IMR-90 (cell line): ENCODE data around the gene CCDC18. TPM values are rescaled to one million over a fixed set of nuclear protein-coding genes. Genes with fewer than 3 reads are reported as not detected.

Experiments used
- ATAC-seq: fragments of 200-7000 bp; cut with Tn5 transposase; 2 replicates; pipeline ENCODE4 v1.9.1; 2020; ENCODE audit warnings: low read depth, mild to moderate bottlenecking, moderate library complexity
- BruUV-seq: library from RNA; stranded (reverse); fragments of 400-500 nt; replicated peaks from 2 replicates; lab custom pipeline; 2021; lab: Mats Ljungman, UMichigan
- CTCF ChIA-PET: fragments of 300-600 bp; formaldehyde crosslinking; extraction: SDS; loops from one replicate; lab custom pipeline; 2021; ENCODE audit warnings: antibody characterized with exemption; lab: Yijun Ruan, JAX
- POLR2A ChIA-PET: fragments of 300-600 bp; sonication (Branson Sonifier 250); formaldehyde crosslinking; loops from one replicate; lab custom pipeline; 2022; ENCODE audit warnings: antibody characterized with exemption; ENCODE audit not compliant: unreplicated experiment; lab: Charles Lee
- DNase-seq: peaks from one replicate; pipeline ENCODE4 v3.0.0; 2013
- H2AFZ ChIP-seq: replicated peaks from 2 replicates; pipeline ENCODE3; 2013; ENCODE audit warnings: low read length, mild to moderate bottlenecking; ENCODE audit not compliant: poor library complexity
- H2AK5ac ChIP-seq: 2 replicates; pipeline ENCODE4 v1.6.1; 2013; ENCODE audit warnings: low read depth, low read length, inconsistent platforms
- H2AK9ac ChIP-seq: replicated peaks from 2 replicates; pipeline ENCODE3; 2013; ENCODE audit warnings: mild to moderate bottlenecking, low read depth, low read length, moderate library complexity; ENCODE audit not compliant: poor library complexity
- H2BK120ac ChIP-seq: 2 replicates; pipeline ENCODE4 v1.6.1; 2013; ENCODE audit warnings: low read depth, low read length, inconsistent platforms
- H2BK15ac ChIP-seq: 3 replicates; pipeline ENCODE4 v1.6.1; 2013; ENCODE audit warnings: low read depth, low read length, inconsistent platforms
- H2BK20ac ChIP-seq: 2 replicates; pipeline ENCODE4 v1.6.1; 2013; ENCODE audit warnings: low read depth, mild to moderate bottlenecking, inconsistent platforms, low read length, moderate library complexity
- H2BK5ac ChIP-seq: 2 replicates; pipeline ENCODE4 v1.6.1; 2013; ENCODE audit warnings: mild to moderate bottlenecking, low read depth, low read length, inconsistent platforms; ENCODE audit not compliant: poor library complexity, severe bottlenecking
- H3K14ac ChIP-seq: replicated peaks from 2 replicates; pipeline ENCODE4 v1.6.1; 2013; ENCODE audit warnings: low read depth, low read length, inconsistent platforms
- H3K18ac ChIP-seq: 2 replicates; pipeline ENCODE4 v1.6.1; 2013; ENCODE audit warnings: low read depth, low read length, control low read depth
- H3K23ac ChIP-seq: 2 replicates; pipeline ENCODE4 v1.6.1; 2013; ENCODE audit warnings: low read depth, low read length, inconsistent platforms
- H3K27ac ChIP-seq: 2 replicates; pipeline ENCODE4 v1.5.1; 2013; ENCODE audit warnings: mild to moderate bottlenecking, control low read depth, low read length; ENCODE audit not compliant: insufficient read depth
- H3K27me3 ChIP-seq: 2 replicates; pipeline ENCODE4 v1.6.1; 2013; ENCODE audit warnings: low read length; ENCODE audit not compliant: control insufficient read depth, insufficient read depth
- H3K36me3 ChIP-seq: 2 replicates; pipeline ENCODE4 v1.6.1; 2013; ENCODE audit warnings: low read length, mixed read lengths; ENCODE audit not compliant: control insufficient read depth, insufficient read depth
- H3K4ac ChIP-seq: 2 replicates; pipeline ENCODE4 v1.6.1; 2013; ENCODE audit warnings: low read depth, low read length, inconsistent platforms
- H3K4me1 ChIP-seq: 2 replicates; pipeline ENCODE4 v1.6.1; 2013; ENCODE audit warnings: low read length, mixed read lengths; ENCODE audit not compliant: control insufficient read depth, insufficient read depth
- H3K4me2 ChIP-seq: 2 replicates; pipeline ENCODE4 v1.6.1; 2013; ENCODE audit warnings: low read depth, mild to moderate bottlenecking, control low read depth, low read length, moderate library complexity
- H3K4me3 ChIP-seq: 2 replicates; pipeline ENCODE4 v1.5.1; 2013; ENCODE audit warnings: low read depth, mild to moderate bottlenecking, control low read depth, low read length, moderate library complexity; ENCODE audit not compliant: insufficient read depth
- H3K56ac ChIP-seq: 2 replicates; pipeline ENCODE4 v1.6.1; 2013; ENCODE audit warnings: low read length, inconsistent platforms; ENCODE audit not compliant: insufficient read depth; ENCODE audit errors: extremely low read depth
- H3K79me1 ChIP-seq, 2 experiments: 2 replicates each; pipeline ENCODE4 v1.6.1; 2013; ENCODE audit warnings: low read length in 2 of 2, inconsistent platforms in 1 of 2, low read depth in 1 of 2
- H3K9ac ChIP-seq: 2 replicates; pipeline ENCODE4 v1.6.1; 2013; ENCODE audit warnings: low read depth, low read length, control low read depth
- H3K9me1 ChIP-seq: 2 replicates; pipeline ENCODE4 v1.6.1; 2013; ENCODE audit warnings: low read length, inconsistent platforms; ENCODE audit not compliant: insufficient read depth
- H3K9me3 ChIP-seq: 2 replicates; pipeline ENCODE4 v1.6.1; 2013; ENCODE audit warnings: low read length; ENCODE audit not compliant: control insufficient read depth, insufficient read depth
- H4K20me1 ChIP-seq: 2 replicates; pipeline ENCODE4 v1.6.1; 2013; ENCODE audit warnings: low read length, inconsistent platforms; ENCODE audit not compliant: insufficient read depth
- H4K5ac ChIP-seq: 2 replicates; pipeline ENCODE4 v1.6.1; 2013; ENCODE audit warnings: mild to moderate bottlenecking, low read depth, low read length, control low read depth
- H4K8ac ChIP-seq, 2 experiments: 2 replicates each; pipeline ENCODE4 v1.6.1; 2013; ENCODE audit warnings: low read depth in 2 of 2, low read length in 2 of 2, control low read depth in 1 of 2, inconsistent platforms in 1 of 2
- H4K91ac ChIP-seq: 2 replicates; pipeline ENCODE4 v1.6.1; 2013; ENCODE audit warnings: low read depth, low read length, inconsistent platforms; ENCODE audit not compliant: insufficient read depth
- BHLHE40 ChIP-seq: fragments of 150-350 bp; IDR thresholded peaks from 2 replicates; pipeline ENCODE4 v1.6.1; 2016; ENCODE audit warnings: mild to moderate bottlenecking, low read depth, low read length
- CEBPB ChIP-seq: IDR thresholded peaks from 2 replicates; pipeline ENCODE4 v1.6.1; 2012; ENCODE audit warnings: low read depth, low read length, improper control_type of control experiment
- CHD1 ChIP-seq: IDR thresholded peaks from 2 replicates; pipeline ENCODE4 v1.6.1; 2012; ENCODE audit warnings: low read depth, low read length, improper control_type of control experiment
- CTCF ChIP-seq: conservative IDR thresholded peaks from 2 replicates; pipeline ENCODE4 v1.5.1; 2012; ENCODE audit warnings: mild to moderate bottlenecking, low read depth, low read length, improper control_type of control experiment
- ELK1 ChIP-seq: fragments of 150-350 bp; IDR thresholded peaks from 2 replicates; pipeline ENCODE4 v1.6.1; 2016; ENCODE audit warnings: low read depth, mild to moderate bottlenecking, low read length, moderate library complexity, borderline replicate concordance
- FOS ChIP-seq: fragments of 150-350 bp; IDR thresholded peaks from 2 replicates; pipeline ENCODE4 v1.6.1; 2016; ENCODE audit warnings: low read depth, low read length
- MAFK ChIP-seq: IDR thresholded peaks from 2 replicates; pipeline ENCODE4 v1.6.1; 2012; ENCODE audit warnings: low read depth, low read length, improper control_type of control experiment
- MAZ ChIP-seq: IDR thresholded peaks from 2 replicates; pipeline ENCODE4 v1.6.1; 2012; ENCODE audit warnings: low read depth, mild to moderate bottlenecking, low read length, improper control_type of control experiment, moderate library complexity, borderline replicate concordance
- MXI1 ChIP-seq: IDR thresholded peaks from 2 replicates; pipeline ENCODE4 v1.6.1; 2012; ENCODE audit warnings: low read depth, mild to moderate bottlenecking, low read length, moderate library complexity, borderline replicate concordance
- NFE2L2 ChIP-seq: fragments of 150-350 bp; IDR thresholded peaks from 2 replicates; pipeline ENCODE4 v1.6.1; 2016; ENCODE audit warnings: low read depth, mild to moderate bottlenecking, low read length
- POLR2A ChIP-seq: IDR thresholded peaks from 2 replicates; pipeline ENCODE4 v1.6.1; 2012; ENCODE audit warnings: mild to moderate bottlenecking, low read depth, low read length
- RAD21 ChIP-seq: IDR thresholded peaks from 2 replicates; pipeline ENCODE4 v1.6.1; 2012; ENCODE audit warnings: low read length, improper control_type of control experiment
- RCOR1 ChIP-seq: IDR thresholded peaks from 2 replicates; pipeline ENCODE4 v1.6.1; 2012; ENCODE audit warnings: mild to moderate bottlenecking, low read length, improper control_type of control experiment; ENCODE audit not compliant: insufficient replicate concordance
- RFX5 ChIP-seq: IDR thresholded peaks from 2 replicates; pipeline ENCODE4 v1.8.0; 2012; ENCODE audit warnings: low read depth, mild to moderate bottlenecking, low read length, moderate library complexity
- SMC3 ChIP-seq: fragments of 150-350 bp; IDR thresholded peaks from 2 replicates; pipeline ENCODE4 v1.6.1; 2016; ENCODE audit warnings: low read depth, mild to moderate bottlenecking, antibody characterized with exemption, low read length, moderate library complexity
- USF2 ChIP-seq: fragments of 150-350 bp; IDR thresholded peaks from 2 replicates; pipeline ENCODE4 v1.6.1; 2017; ENCODE audit warnings: mild to moderate bottlenecking, antibody characterized with exemption, low read length, low read depth
- WGBS, 2 experiments: methylation state at CpG; one replicate each; pipeline versions ENCODE4 v1.1.5 to v1.1.7; 2013; ENCODE audit warnings: missing lambda C conversion rate in 2 of 2; ENCODE audit not compliant: insufficient read length in 1 of 2; ENCODE audit errors: extremely low coverage in 2 of 2; 5-methylcytosine and 5-hydroxymethylcytosine counted together
- dilution Hi-C: fragments of 300-500 bp; cut with HindIII; formaldehyde crosslinking; loops from one replicate; pipeline ENCODE4 v1.14.3; 2018; ENCODE audit warnings: low sequenced_read_pairs; ENCODE audit not compliant: unreplicated experiment
- in situ Hi-C: fragments of 300-500 bp; cut with MboI; formaldehyde crosslinking; loops from 3 replicates; pipeline ENCODE4 v1.14.3; 2019; ENCODE audit warnings: low sequenced_read_pairs, inconsistent platforms, mixed read lengths
- intact Hi-C: fragments of 100-400 bp; cut with micrococcal nuclease; formaldehyde crosslinking; loops from 2 replicates; pipeline ENCODE4 v1.10.0; 2022
- polyA plus RNA-seq, 3 experiments: library from polyadenylated mRNA; depleted of rRNA; stranded (reverse); fragments of >200 nt; gene quantifications; 2 replicates each; pipeline ENCODE4 v1.2.3, GENCODE V29; 2012; ENCODE audit warnings: low replicate concordance in 1 of 3
- total RNA-seq: library from RNA; depleted of rRNA; stranded (reverse); fragments of >200 nt; gene quantifications from 2 replicates; pipeline ENCODE4 v1.2.3, GENCODE V29; 2012

Gene CCDC18
- total and polyA plus RNA-seq, 2 of the 4 experiments (the other 2 are of a cell fraction), result 5.5 to 7.3 TPM

GRCh38 chr1:93288558-93288957, 108.0 kb downstream of the CCDC18 start:
- no peaks in the 10 kb centered on the region for H3K4me1 ChIP-seq
- no peak overlapping the region for H3K18ac ChIP-seq
- H2AK5ac ChIP-seq, result no peak overlapping the region; the same call in 1 of the 2 replicates
- H2AK9ac ChIP-seq, result no peak overlapping the region
- H2BK120ac ChIP-seq, result no peak overlapping the region
- no peak overlapping the region for H3K4ac ChIP-seq
- H3K27me3 ChIP-seq, result no peaks in the 10 kb centered on the region
- ATAC-seq, result no peak
- H4K20me1 ChIP-seq, result no peaks in the 10 kb centered on the region
- H4K91ac ChIP-seq, result no peak overlapping the region
- no peaks in the 10 kb centered on the region for H3K9me1 ChIP-seq
- no peak for DNase-seq
- no peak overlapping the region for H3K14ac ChIP-seq
- TF ChIP-seq MAZ, result no peak
- TF ChIP-seq SMC3, result no peak
- no peak for TF ChIP-seq RFX5
- no peak for TF ChIP-seq USF2
- no peak for TF ChIP-seq POLR2A
- TF ChIP-seq FOS, result no peak
- TF ChIP-seq NFE2L2, result no peak
- TF ChIP-seq CTCF, result no peak
- TF ChIP-seq RCOR1, result no peak
- no peak for TF ChIP-seq MXI1
- TF ChIP-seq MAFK, result no peak
- TF ChIP-seq CEBPB, result no peak
- TF ChIP-seq CHD1, result no peak
- TF ChIP-seq BHLHE40, result no peak
- no peak for TF ChIP-seq ELK1
- TF ChIP-seq RAD21, result no peak
- ChIA-PET POLR2A (no interaction called here), CTCF (no interaction called here)
- no peak overlapping the region for H4K8ac ChIP-seq
- no TSS peak for BruUV-seq
- no peak overlapping the region for H3K56ac ChIP-seq
- no peak overlapping the region for H2BK20ac ChIP-seq
- H3K4me2 ChIP-seq, result no peak overlapping the region
- intact Hi-C loops, result no loop called here
- H2BK5ac ChIP-seq, result no peak overlapping the region
- H2AFZ ChIP-seq, result no peak overlapping the region
- H3K4me3 ChIP-seq, result no peak overlapping the region
- no peak overlapping the region for H3K27ac ChIP-seq
- H3K23ac ChIP-seq, result no peak overlapping the region
- H3K36me3 ChIP-seq, result peaks cover 3% of the 10 kb centered on the region
- H2BK15ac ChIP-seq, result no peak overlapping the region
- H3K79me1 ChIP-seq, result no peaks in the 10 kb centered on the region
- H3K9me3 ChIP-seq, result no peaks in the 10 kb centered on the region
- H4K5ac ChIP-seq, result no peak overlapping the region
- dilution Hi-C loops, result no loop called here
- no peak overlapping the region for H3K9ac ChIP-seq
- in situ Hi-C loops, result no loop called here
- no CpG with 5 or more reads among the region's 3 CpGs for WGBS, 2 experiments
